Choroid plexus epithelial cell (primary cell): ENCODE measurements around the gene SFXN2.

Source experiments
- DNase-seq: peaks from one replicate; pipeline ENCODE4 v3.0.0-alpha.2; 2010; ENCODE audit warnings: low read depth
- H3K4me3 ChIP-seq: 2 replicates; pipeline ENCODE4 v1.5.1; 2011; ENCODE audit warnings: low read depth, mild to moderate bottlenecking, control low read depth, low read length, moderate library complexity
- TF ChIP-seq, protein P1 (sequence below): conservative IDR thresholded peaks from 2 replicates; pipeline ENCODE4 v1.5.1; 2011; ENCODE audit warnings: low read depth, mild to moderate bottlenecking, control low read depth, inconsistent platforms, low read length, moderate library complexity

The SFXN2 gene

GRCh38 chr10:102676534-102677315 is 37.7 kb upstream of the SFXN2 start:
- H3K4me3 ChIP-seq: no peak overlapping the region
- TF ChIP-seq, protein P1, sequence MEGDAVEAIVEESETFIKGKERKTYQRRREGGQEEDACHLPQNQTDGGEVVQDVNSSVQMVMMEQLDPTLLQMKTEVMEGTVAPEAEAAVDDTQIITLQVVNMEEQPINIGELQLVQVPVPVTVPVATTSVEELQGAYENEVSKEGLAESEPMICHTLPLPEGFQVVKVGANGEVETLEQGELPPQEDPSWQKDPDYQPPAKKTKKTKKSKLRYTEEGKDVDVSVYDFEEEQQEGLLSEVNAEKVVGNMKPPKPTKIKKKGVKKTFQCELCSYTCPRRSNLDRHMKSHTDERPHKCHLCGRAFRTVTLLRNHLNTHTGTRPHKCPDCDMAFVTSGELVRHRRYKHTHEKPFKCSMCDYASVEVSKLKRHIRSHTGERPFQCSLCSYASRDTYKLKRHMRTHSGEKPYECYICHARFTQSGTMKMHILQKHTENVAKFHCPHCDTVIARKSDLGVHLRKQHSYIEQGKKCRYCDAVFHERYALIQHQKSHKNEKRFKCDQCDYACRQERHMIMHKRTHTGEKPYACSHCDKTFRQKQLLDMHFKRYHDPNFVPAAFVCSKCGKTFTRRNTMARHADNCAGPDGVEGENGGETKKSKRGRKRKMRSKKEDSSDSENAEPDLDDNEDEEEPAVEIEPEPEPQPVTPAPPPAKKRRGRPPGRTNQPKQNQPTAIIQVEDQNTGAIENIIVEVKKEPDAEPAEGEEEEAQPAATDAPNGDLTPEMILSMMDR: no peak
- DNase-seq: no peak

DNA sequence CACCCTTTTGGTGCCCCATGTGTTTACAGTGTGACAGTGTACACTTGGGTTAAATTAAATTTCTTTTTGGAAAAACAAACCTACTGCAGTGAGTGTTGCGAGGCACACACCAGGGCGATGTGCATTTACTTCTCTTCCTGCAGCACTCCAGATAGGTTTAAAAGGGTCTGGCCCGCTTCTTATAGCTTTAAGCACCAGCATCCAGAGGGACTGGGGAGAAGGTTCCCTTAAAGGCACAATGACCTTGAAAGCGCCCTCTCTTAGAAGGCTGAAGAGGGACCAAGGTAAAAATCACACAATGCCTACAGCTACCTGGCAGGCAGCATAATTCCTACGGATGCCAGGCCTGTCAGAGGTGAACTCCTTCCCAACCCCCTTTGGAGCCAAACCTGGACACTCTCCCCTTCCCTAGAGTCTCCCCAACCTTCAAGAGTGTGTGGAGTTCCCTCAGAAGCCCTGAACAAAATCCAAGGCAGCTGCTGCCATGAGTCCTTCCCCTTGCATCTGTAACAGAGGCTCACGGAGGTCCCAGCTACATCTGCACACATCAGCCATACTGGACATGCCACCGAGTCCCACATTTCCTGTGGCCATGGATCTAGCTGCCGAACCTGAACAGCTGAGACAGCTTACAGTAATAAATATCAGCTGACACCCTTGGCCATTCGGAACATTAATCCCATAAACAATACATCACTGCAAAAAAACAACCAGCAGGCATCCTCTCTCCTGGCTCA is 36.9 kb upstream of the SFXN2 start:
- DNase-seq: no peak
- no peak overlapping the region for H3K4me3 ChIP-seq
- TF ChIP-seq, protein P1: no peak

DNA sequence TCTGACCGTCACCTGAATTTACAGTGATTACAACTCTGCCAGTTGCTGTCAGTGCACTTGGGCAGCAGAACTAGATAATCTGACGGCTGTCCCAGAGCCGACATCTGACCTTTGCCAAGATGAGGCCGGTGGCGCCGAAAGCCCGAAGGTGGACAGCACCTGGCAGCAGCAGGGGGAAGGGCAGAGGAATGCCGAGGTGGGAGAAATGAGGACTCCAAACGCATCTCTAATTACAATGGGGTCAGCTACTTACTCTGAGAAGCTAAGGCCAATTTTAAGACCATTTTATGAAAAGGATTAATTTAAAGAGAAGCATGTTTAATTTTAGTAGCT is 36.4 kb upstream of the SFXN2 start:
- no peak for DNase-seq
- no peak overlapping the region for H3K4me3 ChIP-seq
- TF ChIP-seq, protein P1: no peak

GRCh38 chr10:102678842-102679289 is 35.6 kb upstream of the SFXN2 start:
- TF ChIP-seq, protein P1: peak; percentile 85
- peak; percentile 73 for DNase-seq
- no peak overlapping the region for H3K4me3 ChIP-seq

- no peak for DNase-seq
These were observed 34.8 kb upstream of the SFXN2 start for GRCh38 chr10:102679596-102679995.

DNA sequence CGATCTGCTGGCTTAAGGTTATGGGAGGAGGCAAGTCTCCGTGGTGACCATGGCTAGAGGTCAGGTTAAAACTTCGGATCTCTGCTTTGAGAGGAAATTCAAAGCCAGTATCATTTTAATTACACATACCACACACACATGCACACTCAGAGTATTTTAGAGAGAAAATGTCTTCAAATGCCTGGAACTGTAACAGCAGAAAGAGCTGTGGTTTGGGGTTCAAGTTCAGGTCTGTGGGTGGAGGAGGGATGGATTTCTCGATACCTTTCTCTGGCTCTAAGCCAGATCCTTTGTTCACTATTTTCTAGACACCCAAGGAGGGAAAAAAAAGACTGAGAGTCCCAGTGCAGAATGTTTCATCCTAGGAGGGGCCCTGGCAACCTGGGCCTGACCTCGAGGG is 32.7 kb upstream of the SFXN2 start:
- no peak overlapping the region for H3K4me3 ChIP-seq
- TF ChIP-seq, protein P1: no peak
- DNase-seq: no peak

More at GRCh38 chr10:102679596-102679995, 34.8 kb upstream of the SFXN2 start:
- no peak overlapping the region for H3K4me3 ChIP-seq
- TF ChIP-seq, protein P1: no peak
